BLaER1 treated with 17β-estradiol and CSF1 and Interleukin-3, amounts not matched to agents 10 nM and 100 nM (cell line): ENCODE data around the gene MYO1A.
A peak's percentile ranks its signal among the peaks of the same experiment; 100 is the strongest.

Experiments
- H3K27ac ChIP-seq, 11 experiments: shearing (Covaris generic); formaldehyde crosslinking; 2 replicates each; pipeline ENCODE4 v1.8.1; 2022
- H3K27me3 ChIP-seq, 11 experiments: shearing (Covaris generic); formaldehyde crosslinking; 2 replicates each; pipeline ENCODE4 v1.8.1; 2022
- H3K36me3 ChIP-seq, 11 experiments: shearing (Covaris generic); formaldehyde crosslinking; 2 replicates each; pipeline ENCODE4 v1.8.1; 2022
- H3K4me1 ChIP-seq, 10 experiments: shearing (Covaris generic); formaldehyde crosslinking; 2 replicates each; pipeline ENCODE4 v1.8.1; 2022
- H3K4me2 ChIP-seq, 11 experiments: shearing (Covaris generic); formaldehyde crosslinking; 2 replicates each; pipeline ENCODE4 v1.8.1; 2022
- H3K4me3 ChIP-seq, 10 experiments: shearing (Covaris generic); formaldehyde crosslinking; 2 replicates each; pipeline ENCODE4 v1.8.1; 2022
- H3K9ac ChIP-seq, 11 experiments: shearing (Covaris generic); formaldehyde crosslinking; 2 replicates each; pipeline ENCODE4 v1.8.1; 2022
- H3K9me3 ChIP-seq, 11 experiments: shearing (Covaris generic); formaldehyde crosslinking; replicated peaks in 1 of 11; 2 replicates each; pipeline ENCODE4 v1.8.1; 2022
- H4K20me1 ChIP-seq, 11 experiments: shearing (Covaris generic); formaldehyde crosslinking; 2 replicates each; pipeline ENCODE4 v1.8.1; 2022
- Cebpa-rat ChIP-seq, 11 experiments: shearing (Covaris generic); IDR thresholded peaks; 2 replicates each; pipeline ENCODE4 v1.8.1; 2022

The MYO1A gene

DNA sequence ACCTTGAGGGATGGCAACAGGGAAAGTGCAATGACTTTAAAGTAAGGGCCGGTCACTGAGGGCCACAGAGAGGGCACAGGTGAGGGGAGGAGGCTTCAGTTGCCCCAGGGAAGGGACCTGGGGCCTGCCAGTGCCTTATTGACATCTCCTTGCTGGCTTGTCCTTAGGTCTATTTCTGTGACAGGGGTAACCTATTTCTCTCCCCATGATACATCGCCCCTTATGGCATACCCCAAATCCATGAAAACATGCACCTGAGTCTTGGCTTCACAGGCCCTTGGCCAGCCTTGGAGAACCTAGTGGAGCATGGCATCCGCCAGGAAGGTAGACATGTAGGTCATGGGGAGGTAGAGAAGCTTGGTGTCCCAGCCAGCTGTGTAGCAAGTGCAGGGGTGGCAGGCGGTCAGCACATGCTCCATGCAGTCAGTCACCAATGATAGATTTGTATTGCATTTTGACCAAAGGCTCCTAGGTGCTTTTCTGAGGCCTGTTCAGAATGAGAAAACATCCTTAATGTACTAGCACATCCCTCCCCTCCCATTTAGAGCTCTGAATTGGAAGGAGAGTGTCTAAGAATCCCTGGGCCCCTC is 68.9 kb downstream of the MYO1A start:
- no peak overlapping the region for H3K9ac ChIP-seq
- no peak overlapping the region for H3K27ac ChIP-seq
- no peak overlapping the region for H3K4me3 ChIP-seq
- TF ChIP-seq Cebpa-rat (IDR thresholded peaks at IDR 0.05) = no peak
- H3K4me2 ChIP-seq = no peak overlapping the region
- H4K20me1 ChIP-seq = no peaks in the 10 kb centered on the region
- peaks cover 0 to 8% (median 0%) of the 10 kb centered on the region in 10 experiments; a peak in 2 of 20 replicates for H3K4me1 ChIP-seq
- no peaks in the 10 kb centered on the region for H3K27me3 ChIP-seq
- H3K36me3 ChIP-seq = no peaks in the 10 kb centered on the region
- peaks cover 0 to 6% (median 0%) of the 10 kb centered on the region in 11 experiments; a peak in 1 of 22 replicates for H3K9me3 ChIP-seq

DNA sequence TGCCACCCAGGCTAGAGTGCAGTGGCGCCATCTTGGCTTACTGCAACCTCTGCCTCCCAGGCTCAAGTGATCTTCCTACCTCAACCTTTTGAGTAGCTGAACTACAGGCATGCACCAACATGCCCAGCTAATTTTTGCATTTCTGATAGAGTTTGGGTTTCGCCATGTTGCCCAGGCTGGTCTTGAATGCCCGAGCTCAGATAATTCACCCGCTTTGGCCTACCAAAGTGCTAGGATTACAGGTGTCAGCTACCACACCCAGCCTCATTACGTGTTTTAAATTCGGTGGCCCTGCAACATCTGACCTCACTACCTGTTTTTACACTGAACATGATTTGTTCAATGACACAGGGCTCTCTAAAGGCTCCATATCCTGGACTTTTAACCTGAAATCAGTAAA is 69.7 kb downstream of the MYO1A start:
- Histone ChIP-seq H3K4me2 (no peak overlapping the region), H4K20me1 (no peaks in the 10 kb centered on the region), H3K27ac (no peak overlapping the region), H3K4me1 (peaks cover 0 to 8% (median 0%) of the 10 kb centered on the region in 10 experiments; a peak in 2 of 20 replicates), H3K9ac (no peak overlapping the region), H3K9me3 (peaks cover 0 to 6% (median 0%) of the 10 kb centered on the region in 11 experiments; a peak in 1 of 22 replicates), H3K36me3 (no peaks in the 10 kb centered on the region), H3K27me3 (no peaks in the 10 kb centered on the region), H3K4me3 (no peak overlapping the region)
- TF ChIP-seq Cebpa-rat (IDR thresholded peaks at IDR 0.05) = no peak

DNA sequence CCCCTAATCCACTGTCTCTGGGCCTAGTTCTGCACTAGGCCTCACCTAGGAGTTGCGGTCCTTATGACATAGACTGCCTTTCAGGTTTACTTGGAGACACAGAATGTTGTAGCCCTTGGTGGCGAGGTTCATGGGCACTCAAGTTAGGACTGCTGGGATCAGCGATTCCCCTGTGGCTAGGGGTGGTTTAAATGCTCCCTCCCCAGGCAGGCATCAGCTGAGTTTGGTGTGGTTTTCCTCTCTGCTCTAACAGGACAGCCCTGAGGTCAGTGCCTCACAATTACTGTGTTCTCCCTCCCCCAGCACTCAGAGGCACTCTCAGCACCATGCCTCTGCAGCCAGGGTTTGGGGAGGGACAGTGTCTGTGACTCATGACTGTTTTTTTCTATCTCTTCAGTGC is 70.3 kb downstream of the MYO1A start:
- no peaks in the 10 kb centered on the region for H3K27me3 ChIP-seq
- H3K36me3 ChIP-seq = no peaks in the 10 kb centered on the region
- H3K4me3 ChIP-seq = no peak overlapping the region
- H3K9me3 ChIP-seq = peaks cover 0 to 6% (median 0%) of the 10 kb centered on the region in 11 experiments; a peak in 1 of 22 replicates
- H3K9ac ChIP-seq = no peak overlapping the region
- peaks cover 0 to 8% (median 0%) of the 10 kb centered on the region in 10 experiments; a peak in 2 of 20 replicates for H3K4me1 ChIP-seq
- TF ChIP-seq Cebpa-rat (IDR thresholded peaks at IDR 0.05) = no peak
- H4K20me1 ChIP-seq = no peaks in the 10 kb centered on the region
- peak overlapping the region in 2 of 11 experiments; percentile 12 to 41; a peak in 3 of 22 replicates for H3K4me2 ChIP-seq
- H3K27ac ChIP-seq = no peak overlapping the region
